Mesangial cell (primary cell): ENCODE measurements around the gene SPDYC. TPM values are rescaled to one million over a fixed set of nuclear protein-coding genes. Genes with fewer than 3 reads are reported as not detected.

ENCODE experiments used
- total RNA-seq: library from RNA; depleted of rRNA; stranded (reverse); fragments of >200 nt; gene quantifications from 2 replicates; pipeline ENCODE4 v1.2.3, GENCODE V29; 2015

SPDYC gene
- total RNA-seq = not detected in 2 replicates

DNA sequence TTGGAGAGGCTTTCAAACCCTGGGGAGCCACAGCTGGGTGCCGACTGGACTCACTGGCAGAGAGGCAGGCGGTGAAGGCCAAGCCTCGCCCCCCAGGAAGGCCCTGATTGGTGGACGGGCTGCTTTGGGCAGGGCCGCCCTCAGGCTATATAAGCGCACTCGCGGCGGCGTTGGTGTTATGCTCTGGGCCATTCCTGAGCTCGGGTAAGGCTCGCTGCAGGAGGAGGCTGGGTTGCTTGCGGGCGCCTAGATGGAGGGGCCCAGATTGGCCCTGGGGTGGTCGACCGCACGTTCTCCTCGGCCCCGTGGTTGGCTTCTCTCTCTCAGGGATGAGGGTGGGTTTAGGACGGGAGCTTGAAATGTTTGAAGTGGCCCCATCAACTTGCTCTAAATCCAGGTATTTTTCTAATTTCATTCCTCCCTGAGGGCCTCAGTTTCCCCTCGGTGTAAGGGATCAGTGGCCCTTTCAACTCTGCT lies at the start of gene SPDYC:
SPDYC (plus strand) TSS at position 176 of the 477 bp plus-strand sequence. CDS start 1,125 bp downstream, outside the sequence.

DNA sequence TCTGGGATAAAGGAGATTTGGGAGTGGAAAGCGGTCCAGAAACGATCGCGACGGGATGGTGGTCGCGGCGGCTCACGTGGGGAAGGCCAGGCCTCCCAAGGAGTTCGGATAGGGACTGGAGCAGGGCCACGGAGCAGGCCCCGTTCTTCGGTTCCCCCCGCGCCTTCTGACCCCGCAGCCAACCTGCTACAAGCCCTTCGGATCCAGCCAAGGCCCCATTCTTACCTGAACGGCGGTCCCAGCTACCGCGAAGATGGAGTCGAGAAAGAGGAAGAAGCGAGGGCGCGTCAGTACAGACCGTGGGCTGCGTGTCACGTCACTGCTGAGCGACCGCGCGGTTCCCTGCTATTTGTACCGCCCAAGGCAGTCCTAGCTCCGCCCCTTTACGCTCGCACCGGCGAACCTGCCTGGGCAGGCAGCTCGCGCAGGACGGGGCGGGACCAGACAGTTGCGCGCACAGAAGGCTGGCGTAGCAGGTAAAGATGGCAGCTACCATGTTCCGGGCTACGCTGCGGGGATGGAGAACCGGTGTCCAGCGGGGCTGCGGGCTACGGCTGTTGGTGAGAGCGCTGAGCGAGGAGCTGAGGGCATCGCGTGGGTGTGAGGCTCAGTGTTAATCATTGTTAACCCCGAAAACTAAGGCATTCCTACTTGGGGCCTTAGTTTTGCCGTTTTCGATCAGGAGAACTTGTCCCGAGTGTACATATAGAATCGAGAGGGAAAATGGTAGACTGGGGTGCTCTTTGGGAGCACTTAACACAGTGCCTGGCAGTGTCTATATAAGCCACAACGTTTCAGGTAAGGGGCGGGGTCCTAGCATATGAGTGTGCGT lies 48.0 kb upstream of the SPDYC start, which contains the start of the genes FAU and MRPL49:
FAU (minus strand) TSS at position 270 of the 832 bp plus-strand sequence. CDS start 321 bp downstream, outside the sequence.
MRPL49 (plus strand) TSS at position 457 of the 832 bp plus-strand sequence; CDS start at position 483, 26 bp downstream.

GRCh38 chr11:65134240-65134951 lies 35.6 kb upstream of the SPDYC start, which contains the start of gene SYVN1:
Gene SYVN1, minus strand, starts transcription at chr11:65134519. Its CDS starts 918 bp downstream, at chr11:65133601.

DNA sequence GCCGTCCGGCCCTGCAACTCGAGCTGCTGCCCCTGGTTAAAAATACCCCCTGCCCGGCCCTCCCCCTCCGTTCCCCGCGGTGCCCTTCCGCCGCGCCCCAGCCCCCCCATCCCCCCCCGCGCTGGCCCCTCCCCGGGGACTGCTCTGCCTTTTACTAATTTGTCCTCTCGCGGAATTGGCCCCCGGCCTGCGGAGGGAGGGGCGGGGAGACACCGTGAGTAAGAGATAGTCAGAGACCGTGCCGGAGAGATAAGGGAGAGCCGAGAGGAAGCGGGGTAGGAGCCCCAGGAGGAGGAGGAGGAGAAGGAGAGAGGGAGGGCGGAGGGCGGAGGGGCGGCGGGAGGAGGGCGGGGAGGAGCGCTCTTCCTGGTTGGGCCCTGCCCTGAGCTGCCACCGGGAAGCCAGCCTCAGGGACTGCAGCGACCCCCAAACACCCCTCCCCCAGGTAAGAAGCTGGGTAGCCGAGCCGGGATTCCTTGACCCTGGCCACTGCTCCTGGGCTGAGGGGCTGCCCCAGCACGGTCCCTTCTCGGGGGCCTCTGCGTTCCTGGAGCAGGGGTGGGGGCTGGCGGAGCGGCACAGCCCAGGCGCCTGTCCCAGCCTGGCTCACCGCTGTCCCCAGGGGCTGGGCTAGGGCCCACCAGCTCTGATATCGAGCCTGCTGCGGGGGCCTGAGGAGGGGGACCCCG lies 11.7 kb downstream of the SPDYC start, which contains the start of gene CAPN1:
CAPN1 (plus strand) TSS at position 360 of the 689 bp plus-strand sequence. CDS start 774 bp downstream, outside the sequence.

Other genes with a start within 250 kb of the SPDYC start
- gene PPP2R5B, start 245.5 kb upstream of the SPDYC start, total RNA-seq = 14.3 and 24.8 TPM in 2 replicates
- gene GPHA2, start 234.3 kb upstream of the SPDYC start, total RNA-seq = not detected in 2 replicates
- not detected in 2 replicates for gene MAJIN, start 198.1 kb upstream of the SPDYC start, total RNA-seq
- 0.65 and 1.3 TPM in 2 replicates for gene BATF2, start 173.3 kb upstream of the SPDYC start, total RNA-seq
- 183 and 212 TPM in 2 replicates for gene ARL2, start 156.1 kb upstream of the SPDYC start, total RNA-seq
- gene SNX15, start 142.8 kb upstream of the SPDYC start, total RNA-seq = 18.9 and 25.1 TPM in 2 replicates
- 20.3 and 39.6 TPM in 2 replicates for gene SAC3D1, start 129.0 kb upstream of the SPDYC start, total RNA-seq
- 18.1 and 36.8 TPM in 2 replicates for gene NAALADL1, start 111.7 kb upstream of the SPDYC start, total RNA-seq
- gene CDCA5, start 86.2 kb upstream of the SPDYC start, total RNA-seq = 2.8 and 31.4 TPM in 2 replicates
- gene ZFPL1, start 86.0 kb upstream of the SPDYC start, total RNA-seq = 67.4 and 68.3 TPM in 2 replicates
- 162 and 269 TPM in 2 replicates for gene VPS51, start 74.0 kb upstream of the SPDYC start, total RNA-seq
- 33.1 and 114 TPM in 2 replicates for gene TM7SF2, start 58.4 kb upstream of the SPDYC start, total RNA-seq
- 20.2 and 20.5 TPM in 2 replicates for gene ZNHIT2, start 52.5 kb upstream of the SPDYC start, total RNA-seq
- gene FAU, start 48.1 kb upstream of the SPDYC start, total RNA-seq = 376 and 394 TPM in 2 replicates
- gene MRPL49, start 47.9 kb upstream of the SPDYC start, total RNA-seq = 56.3 and 84.7 TPM in 2 replicates
- 19.7 and 21.0 TPM in 2 replicates for gene SYVN1, start 35.7 kb upstream of the SPDYC start, total RNA-seq
- gene CAPN1, start 11.7 kb downstream of the SPDYC start, total RNA-seq = 327 and 383 TPM in 2 replicates
- 6.7 and 28.8 TPM in 2 replicates for gene POLA2, start 91.7 kb downstream of the SPDYC start, total RNA-seq
- gene CDC42EP2, start 144.6 kb downstream of the SPDYC start, total RNA-seq = 19.9 and 24.8 TPM in 2 replicates
- 37.2 and 41.3 TPM in 2 replicates for gene DPF2, start 163.6 kb downstream of the SPDYC start, total RNA-seq
- 0.25 and 0.33 TPM in 2 replicates for gene TIGD3, start 184.5 kb downstream of the SPDYC start, total RNA-seq
- gene SLC25A45, start 212.4 kb downstream of the SPDYC start, total RNA-seq = 0.98 and 1.8 TPM in 2 replicates
- gene FRMD8, start 216.4 kb downstream of the SPDYC start, total RNA-seq = 37.6 and 41.9 TPM in 2 replicates